Activated T-cell treated with anti-CD3 and anti-CD28 coated beads for 4 hours (primary cell): ENCODE measurements around the gene CELA2A.

Experiments
- DNase-seq: peaks from one replicate; pipeline ENCODE4 v3.0.0-alpha.2; 2020

The CELA2A gene

DNA sequence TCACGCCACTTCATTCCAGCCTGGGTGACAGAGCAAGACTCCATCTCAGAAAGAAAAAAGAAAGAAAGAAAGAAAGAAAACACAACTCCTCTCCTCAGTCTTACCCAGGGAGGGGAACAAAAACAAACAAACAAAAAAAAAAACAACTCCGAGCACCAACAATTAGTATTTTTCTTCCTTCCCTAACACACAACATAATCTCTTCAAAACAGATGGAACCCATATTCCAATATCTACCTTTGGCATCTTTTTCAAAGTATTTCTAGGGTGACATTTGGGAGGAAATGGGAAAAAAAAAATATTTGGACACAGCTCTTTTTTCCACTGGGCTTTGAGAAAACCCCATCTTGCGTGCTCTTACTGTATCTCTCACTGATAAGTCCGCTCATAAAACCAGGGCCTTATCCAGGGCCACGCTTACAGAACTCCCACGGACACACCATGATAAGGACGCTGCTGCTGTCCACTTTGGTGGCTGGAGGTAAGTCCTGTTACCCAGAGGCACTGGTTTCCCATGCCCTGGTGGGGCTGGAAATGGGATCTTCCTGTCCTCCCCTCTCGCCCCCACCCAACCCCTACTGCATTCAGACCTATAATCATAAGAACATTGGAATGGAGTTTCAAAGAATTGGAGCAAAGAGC lies at the start of gene CELA2A:
Gene CELA2A, plus strand, starts transcription at position 420 of the 642 bp plus-strand sequence. Its CDS starts 22 bp downstream, at position 442.
- no peak for DNase-seq

DNA sequence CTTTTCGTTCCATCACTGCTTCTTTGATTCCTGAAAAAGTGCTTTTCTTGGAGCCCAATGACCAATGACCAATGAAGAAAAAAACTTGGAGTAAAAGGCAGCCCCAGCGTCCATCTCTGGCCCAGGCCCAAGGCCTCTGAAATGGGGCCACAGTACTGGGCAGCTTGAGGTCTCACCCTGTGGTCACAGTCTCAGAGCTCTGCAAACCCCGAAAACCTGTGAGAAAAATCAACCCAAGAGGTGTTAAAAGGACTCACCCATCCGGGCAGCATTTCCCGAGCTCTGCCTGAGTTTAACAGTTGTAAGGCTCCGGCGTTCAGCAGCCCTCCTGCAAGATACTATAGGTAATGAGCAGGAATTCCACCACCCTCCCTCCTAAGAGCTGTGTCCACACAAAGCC lies 49.0 kb upstream of the CELA2A start:
- DNase-seq, result no peak

DNA sequence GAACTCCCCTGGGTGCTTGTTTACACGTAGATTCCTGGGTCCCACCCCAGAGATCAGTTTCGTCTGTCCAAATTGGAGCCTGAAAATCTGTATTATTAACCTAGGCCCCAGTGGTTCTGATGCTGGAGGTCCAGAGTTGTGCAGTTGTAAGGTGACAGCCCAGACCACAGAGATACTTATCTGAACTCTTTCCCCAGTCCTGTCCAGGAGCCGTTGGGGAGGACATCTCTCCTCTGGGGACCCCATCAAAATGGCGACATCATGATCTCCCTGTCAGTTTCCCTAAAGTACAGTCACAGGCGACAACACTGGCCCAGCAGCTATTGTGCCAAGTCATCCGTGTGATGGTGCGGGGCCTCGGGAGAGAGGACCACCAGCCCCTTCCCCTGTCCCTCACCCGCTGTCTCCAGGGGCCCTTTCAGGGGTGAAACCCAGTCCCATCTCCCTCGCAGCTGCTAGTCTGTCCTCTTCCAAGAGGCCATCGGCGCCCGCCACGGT lies 47.6 kb upstream of the CELA2A start:
- DNase-seq, result no peak

DNA sequence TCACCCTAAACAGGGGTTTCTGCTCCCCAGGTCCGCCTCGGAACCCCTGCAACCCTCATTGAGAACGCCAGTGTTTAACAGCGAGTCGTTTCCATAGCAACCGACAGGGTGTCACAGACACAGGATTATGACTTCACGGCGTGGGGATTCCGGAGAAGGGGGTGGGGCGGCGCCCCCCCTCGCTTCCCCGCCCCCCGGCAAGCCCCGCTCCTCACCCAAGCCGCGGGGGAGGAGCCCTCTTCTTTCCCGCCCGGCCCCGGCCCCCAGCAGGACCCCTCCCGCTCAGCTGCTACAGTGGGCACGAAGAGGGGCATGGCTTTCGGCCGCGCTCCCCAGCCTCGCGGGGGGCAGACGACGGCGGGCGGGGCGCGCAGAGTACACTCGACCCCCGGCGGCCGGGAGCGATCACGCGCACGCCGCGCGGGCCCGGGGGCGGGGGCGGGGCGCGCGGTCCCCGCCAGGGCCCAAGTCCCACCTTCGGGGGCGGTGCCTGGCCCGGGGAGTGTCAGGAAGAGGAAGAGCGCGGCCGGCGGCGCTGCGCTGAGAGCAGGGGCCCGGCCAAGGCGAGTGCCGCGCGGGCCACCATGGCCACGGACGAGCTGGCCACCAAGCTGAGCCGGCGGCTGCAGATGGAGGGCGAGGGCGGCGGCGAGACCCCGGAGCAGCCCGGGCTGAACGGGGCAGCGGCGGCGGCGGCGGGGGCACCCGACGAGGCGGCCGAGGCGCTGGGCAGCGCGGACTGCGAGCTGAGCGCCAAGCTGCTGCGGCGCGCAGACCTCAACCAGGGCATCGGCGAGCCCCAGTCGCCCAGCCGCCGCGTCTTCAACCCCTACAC lies 46.9 kb upstream of the CELA2A start, which contains the start of gene EFHD2:
Gene EFHD2, plus strand, starts transcription at position 501 of the 835 bp plus-strand sequence. Its CDS starts 84 bp downstream, at position 585.
- DNase-seq, result peak; percentile 79

DNA sequence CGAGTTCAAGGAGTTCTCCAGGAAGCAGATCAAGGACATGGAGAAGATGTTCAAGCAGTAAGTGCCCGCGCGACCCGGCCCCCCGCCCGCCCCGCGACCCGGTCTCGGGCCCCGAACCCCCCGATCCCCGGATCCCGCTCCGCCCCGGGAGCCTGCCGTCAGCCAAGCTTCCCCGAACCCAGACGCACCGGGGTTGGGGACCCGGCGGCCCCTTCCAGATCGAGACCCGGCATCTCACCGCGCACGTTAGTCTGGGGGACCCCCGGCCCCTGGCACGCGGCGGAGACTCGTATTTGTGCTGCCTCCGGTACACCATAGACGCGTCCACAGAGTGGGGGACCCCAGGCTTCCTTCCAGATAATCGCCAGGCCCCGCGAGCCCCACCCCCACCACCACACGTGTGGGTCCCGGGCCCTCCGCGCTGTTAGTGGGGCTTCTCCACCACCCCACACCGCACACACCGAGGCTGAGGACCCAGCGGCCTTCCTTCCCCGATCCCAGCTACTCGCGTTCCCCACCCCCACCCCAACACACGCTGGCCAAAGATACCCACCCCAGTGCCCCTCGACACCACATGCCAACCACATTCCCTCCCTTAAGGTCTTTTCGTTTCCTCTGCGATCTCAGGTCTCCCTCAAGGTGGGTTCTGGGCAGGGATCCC lies 46.2 kb upstream of the CELA2A start:
- DNase-seq, result no peak

DNA sequence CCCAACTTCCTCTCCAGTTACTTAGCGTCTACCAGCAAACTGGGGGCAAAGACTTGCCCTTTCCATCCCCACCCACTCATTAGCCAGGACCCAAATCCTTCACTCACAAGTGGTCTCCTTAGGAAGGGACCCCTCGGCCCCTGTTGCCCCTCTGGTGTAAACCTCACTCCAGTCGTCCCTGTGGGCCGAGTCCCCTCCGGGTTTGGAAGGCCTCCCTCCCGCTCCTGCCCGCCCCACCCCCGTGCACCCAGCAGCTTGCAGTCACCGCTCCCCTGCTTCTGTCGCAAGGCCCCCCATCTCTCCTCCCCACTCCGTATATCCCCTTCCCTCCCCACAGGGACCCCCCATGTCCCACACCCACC lies 45.7 kb upstream of the CELA2A start:
- no peak for DNase-seq

DNA sequence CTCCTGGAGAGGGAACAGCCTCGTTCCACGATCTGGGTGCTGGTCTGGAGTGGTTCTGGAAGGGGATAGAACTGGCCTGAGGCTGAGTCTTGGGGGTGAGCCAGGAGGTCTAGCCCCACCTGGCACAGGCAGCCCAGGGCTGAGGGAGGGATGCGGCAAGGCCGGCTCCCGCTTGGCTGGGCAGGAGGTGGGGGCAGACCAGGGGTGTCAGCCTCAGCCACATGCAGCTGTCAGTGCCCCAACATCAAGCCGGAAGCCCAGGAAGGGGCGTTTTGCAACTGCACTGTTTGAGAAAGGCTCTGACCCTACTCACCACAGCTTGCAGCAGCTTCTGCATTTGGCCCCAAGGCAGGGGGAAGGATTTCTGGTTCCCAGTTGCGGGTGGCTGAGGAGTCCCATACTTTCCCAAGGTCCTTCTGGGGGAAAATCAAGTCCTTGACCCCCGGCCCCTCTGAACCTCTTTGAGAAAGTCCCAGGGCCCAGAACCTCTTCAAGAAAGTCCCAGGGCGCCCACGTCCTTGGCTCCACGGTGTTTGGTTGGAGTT lies 44.9 kb upstream of the CELA2A start:
- DNase-seq, result no peak

DNA sequence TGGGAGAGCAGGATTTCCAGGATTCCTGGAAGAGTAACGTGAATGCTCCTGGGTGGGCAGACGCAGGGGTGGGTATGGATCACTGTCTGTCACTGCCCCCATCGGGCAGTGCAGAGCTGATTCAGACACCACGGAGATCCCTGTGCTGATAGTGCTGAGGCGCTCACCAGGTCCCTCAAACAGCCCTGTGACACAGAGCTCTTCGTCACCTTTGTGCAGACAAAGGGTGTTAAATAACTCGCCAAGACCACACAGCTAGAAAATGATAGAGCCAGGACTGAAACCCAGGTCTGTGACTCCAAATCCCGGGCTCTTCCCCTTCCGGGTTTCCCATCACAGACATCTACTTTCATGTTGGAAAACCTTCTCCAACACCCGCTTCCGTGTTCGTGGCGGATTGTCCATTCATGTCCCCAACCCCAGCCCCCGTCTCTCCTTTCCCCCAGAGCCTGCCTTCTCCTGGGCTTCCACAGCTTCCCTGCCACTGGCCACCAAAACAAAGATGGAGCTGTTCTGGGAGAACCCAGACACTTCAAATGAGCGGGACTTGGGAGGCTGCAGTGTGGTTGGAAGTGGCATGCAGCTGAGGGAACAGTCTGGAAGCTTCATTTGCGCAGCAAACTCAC lies 44.2 kb upstream of the CELA2A start:
- DNase-seq, result no peak

DNA sequence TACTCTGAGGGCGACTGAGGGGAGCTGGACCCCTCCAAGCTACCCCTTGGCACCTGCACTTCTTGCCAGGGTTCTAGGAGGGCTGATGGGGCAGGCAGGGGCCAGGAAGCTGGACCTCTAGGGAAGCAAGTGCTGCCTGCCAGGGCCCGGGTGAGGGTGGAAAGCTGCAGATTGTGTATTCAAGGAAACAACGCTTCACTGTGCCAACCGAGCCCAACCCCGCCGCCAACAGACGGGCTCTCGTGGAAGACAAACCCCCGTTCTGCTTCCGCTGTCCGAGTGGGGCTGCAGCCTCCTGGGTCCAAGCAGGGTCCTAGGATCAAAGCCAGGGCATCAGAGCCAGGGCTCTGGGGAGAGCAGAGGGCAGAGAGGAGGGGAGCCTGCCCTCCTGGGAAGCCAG lies 43.7 kb upstream of the CELA2A start:
- DNase-seq, result no peak

DNA sequence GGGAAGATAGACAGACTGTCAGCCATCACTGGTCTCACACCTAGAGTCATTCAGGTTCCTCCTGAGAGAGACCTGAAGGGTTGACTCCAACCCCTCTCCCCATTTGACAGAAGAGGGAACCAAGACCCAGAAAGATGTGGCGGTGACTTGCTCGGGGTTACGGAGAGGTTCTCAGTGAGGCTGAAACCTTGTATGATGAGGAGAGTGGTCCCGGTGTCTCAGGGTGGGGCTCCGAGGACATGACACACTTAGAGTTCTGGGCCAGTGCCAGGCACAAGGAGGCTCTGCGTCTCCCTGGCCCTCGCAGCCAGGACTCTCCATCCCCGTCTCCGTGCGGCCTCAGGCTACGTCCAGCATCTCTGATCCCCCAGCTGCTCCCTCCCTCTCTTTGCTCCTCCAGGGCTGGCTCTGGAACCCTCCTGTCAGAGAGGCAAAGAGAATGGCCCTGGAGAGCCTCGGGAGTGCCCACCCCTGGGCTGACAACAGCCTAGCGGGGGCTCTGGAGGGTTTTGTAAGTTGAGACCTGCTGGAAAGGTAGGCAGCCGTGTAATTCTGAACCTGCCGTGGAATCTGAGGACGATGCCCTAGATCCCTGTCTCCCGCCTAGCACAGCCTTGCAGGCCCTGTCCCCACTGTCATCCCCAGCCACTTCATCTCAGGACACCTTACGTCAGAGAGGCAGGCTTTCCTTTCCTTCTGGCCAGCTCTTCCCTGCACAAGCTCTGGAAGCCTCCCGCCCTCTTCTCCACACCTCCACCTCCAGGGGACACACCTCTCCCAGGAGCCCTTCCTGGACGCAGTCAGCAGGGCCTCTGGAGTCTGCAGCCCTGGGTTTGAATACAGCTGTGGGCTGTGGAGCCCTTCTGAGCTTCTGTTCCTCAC lies 42.7 kb upstream of the CELA2A start:
- no peak for DNase-seq

DNA sequence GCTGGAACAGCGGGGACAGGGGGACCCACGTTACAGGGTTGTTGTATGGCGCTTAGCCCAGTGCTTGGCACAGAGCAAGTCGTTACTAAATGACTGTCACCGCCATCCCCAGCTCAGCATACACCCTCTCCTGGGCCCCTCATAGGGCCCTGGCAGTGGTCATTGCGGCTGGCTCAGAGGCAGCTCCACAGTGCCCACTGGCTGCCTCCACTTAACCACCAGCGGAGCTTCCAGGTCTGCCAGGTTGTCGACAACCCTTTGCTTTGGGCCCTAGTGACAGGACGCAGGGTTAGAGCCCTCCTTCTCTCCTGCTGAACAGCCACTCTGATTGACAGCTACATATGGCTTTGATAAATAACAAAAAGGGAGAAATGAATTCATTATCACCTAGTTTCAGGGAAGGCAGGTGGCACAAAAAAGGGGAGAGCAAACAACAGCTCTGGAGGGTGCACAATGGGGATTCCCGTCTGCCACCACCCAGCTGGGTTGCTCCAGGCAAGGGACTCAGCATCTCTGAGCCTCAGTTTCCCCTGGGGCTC lies 42.0 kb upstream of the CELA2A start:
- no peak for DNase-seq

DNA sequence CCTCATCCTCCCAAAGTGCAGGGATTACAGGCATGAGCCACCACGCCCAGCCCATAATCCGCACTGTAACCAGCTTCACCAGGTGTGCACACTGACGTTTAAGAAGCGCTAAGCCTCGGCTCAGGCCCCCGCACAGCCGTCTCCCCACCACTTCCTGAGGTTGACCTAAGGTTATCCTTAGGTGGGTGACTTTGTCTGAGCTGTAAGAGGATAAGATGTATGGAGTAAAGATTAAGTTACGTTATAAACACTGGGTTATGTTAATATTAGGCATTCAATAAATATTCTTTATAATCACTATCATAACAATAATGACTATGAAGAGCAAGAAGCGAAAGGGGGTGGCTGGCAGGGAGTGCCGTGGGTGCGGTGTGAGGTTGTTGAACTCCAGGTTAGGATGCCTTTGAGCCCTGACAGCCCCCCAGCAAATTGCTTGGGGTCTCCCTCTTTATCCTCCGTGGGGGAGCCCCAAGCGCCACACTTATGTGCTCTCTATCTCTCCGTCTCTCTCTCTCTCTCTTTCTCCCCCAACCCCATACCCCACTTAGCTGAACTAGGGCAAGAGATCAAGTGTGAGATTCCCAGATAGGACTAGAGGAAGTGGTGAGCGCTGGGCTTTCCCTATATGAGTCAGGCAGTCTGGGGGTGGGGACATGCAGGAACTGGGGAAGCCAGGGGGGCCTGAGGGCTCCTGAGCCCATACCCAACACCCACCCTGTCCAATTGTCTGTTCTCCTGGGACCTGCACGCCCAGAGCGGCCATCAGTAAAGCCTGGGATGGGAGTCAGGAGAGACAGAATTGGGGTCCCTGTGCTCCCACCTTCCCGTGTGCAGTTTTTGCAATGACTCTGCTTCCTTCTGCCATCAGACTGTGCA lies 39.2 kb upstream of the CELA2A start:
- peak; percentile 52 for DNase-seq

DNA sequence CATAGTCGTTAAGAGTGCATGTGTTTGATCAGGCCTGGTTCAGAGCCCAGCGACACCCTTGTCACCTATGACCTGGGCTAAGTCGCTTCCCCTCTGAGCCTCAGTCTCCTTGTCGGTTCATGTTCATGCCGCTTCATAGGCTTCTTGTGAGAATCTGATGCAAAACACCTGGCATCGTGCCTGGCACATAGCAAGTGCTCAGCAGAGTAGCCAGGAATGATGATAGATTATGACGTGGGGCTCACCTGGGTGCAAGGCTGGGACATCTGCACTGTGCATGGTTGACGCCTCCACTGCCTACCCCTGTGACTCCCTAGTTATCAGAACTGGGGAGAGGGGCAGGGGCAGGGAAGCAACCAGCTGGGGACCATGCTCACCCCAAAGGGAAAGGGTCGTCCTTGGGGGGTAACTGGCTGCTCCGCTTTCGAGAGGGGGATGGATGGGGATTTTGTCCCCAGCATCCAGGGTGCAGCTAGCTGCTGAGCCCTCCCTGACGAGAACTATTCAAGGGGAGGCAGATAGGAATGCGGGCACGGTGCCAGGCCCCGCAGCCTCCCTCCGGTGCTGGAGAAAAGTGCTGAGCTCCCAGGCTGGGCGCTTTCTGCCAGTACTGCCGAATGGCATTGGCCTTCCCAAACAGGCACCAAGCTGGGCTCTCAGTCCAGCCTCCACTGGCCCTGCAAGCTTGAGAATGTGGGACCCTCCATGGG lies 37.6 kb upstream of the CELA2A start:
- no peak for DNase-seq

DNA sequence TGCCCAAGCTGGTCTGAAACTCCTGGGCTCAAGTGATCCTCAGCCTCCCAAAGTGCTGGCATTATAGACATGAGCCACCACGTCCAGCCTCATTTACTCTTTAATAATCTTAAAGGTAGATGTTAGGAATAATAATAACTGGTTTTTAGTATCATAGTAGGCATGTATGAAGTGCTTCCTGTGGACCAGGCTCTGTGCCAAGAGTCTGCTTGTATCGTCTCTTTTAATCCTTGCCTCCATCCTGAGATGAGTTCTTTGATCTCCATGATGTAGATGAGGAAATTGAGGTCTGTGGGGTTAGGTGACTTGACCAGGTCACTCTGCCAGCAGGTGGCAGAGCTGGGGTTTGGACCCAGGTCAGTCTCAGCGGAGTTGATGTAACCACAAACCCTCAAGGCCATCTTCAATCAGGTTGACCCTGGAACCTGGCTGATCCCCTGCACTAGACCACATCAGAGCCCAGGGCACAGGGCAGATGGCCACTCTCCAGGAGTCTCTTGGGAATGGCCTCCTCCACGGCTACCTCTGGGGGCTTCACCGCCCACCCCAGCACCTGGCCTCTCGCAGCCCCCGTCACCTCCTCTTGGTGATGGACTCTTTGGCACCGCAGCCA lies 35.6 kb upstream of the CELA2A start:
- no peak for DNase-seq

DNA sequence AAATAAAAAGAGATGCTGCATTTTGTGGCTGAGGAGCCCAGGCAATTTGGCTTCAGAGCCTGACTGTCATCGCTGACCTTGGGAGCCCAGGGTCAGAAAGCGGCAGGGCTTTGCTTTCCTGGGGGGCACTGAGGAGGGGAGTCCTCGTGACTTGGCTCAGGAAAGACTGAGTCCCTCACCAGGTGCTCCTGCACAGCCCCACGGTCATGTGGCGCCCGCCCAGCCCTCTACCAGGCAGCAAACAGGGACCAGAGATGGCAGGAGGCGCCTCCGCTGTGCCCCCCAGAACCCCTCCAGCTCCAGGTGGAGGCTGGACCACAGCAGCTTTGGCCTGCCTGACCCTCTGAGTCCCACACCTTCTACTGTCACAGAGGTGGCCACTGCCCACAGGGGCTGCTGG lies 33.7 kb upstream of the CELA2A start:
- no peak for DNase-seq

DNA sequence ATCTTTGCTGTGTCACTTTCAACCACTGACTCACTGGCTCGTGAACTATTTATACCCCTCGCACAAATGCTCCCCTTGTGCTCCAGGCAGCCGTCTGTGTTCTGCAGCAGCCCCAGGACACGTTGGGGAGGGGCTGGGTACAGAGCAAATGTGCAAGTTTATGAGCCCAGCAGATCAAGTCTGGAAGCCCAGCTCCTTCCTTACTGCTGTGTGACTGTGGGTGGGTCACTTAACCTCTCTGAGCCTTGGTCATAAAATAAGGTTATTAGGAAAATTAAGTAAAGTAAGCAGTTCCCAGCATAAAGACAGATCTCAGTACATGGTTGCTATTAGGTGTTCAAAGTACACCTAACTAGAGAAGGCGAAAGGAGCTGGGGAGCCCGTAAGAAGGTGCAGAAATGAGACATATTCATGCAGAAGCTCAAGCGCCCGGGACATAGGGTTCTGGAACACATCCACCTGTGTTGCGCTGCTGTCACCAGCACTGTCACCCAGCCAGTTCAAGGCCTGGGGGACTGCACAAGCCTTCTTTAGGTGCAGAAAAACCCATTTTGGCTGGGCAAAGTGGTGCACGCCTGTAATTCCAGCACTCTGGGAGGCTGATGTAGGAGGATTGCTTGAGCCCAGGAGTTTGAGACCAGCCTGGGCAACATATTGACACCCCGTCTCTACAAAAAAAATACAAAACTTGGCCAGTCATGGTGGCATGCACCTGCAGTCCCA lies 33.0 kb upstream of the CELA2A start:
- DNase-seq, result no peak

DNA sequence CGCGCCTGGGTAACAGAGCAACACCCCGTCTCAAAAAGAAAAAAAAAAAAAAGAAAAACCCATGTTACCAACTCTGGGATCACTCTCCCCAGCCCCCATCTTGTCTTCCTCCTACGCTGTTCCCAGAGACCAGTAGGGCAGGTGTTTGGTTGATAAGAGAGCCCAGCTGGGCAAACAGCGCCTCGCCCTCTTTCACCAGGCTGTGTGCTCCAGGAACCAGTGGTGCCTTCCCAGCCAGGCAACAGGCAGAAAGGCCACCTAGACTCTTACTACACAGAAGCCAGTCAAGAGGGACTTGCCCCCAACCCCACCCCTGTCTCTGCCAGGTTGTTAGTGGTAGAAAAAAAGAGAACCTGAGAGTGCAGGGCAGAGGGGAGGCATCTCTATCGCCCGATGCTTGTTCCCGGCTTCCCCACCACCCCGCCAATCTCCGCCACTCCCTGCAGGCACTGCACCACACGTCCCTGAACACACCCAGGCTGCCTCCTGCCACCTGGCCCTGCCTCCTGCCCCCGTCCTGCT lies 32.3 kb upstream of the CELA2A start:
- no peak for DNase-seq

DNA sequence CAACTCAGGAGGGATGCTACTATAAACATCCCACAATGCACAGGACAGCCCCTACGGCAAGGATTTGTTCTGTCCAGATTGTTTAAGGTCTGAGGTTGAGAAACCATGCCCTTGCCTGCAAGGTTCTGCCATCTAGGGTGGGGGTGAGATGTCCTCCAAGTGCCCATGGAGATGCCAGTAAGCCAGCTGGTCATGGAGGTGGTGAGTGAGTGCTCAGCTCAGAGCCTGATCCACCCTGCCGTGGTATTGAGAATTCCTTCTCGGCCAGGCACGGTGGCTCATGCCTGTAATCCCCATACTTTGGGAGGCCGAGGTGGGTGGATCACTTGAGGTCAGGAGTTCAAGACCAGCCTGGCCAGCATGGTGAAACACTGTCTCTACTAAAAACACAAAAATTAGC lies 31.6 kb upstream of the CELA2A start:
- DNase-seq, result no peak
